Esophagus squamous epithelium (tissue), 5 donors: ENCODE measurements around the gene CYP4F2. TPM values are rescaled to one million over a fixed set of nuclear protein-coding genes. Genes with fewer than 3 reads are reported as not detected.
"Not testable (repeated sequence)": the region's sequence is repeated elsewhere in the genome, so short reads cannot be mapped to it uniquely, and the experiment has no call there.

Experiments
- DNase-seq: peaks from one replicate; lab custom pipeline; 2025; lab: John Stamatoyannopoulos, UW
- H3K27ac ChIP-seq, 4 donors: fragments of 200-600 bp; sonication (generic); one replicate each; pipeline ENCODE4 v1.5.1; 2016 to 2019; ENCODE audit warnings: mild to moderate bottlenecking in 1 of 4
- H3K27me3 ChIP-seq, 4 donors: fragments of 200-600 bp; sonication (generic); 1 replicate in 3 of 4; 2 replicates in 1 of 4; pipeline versions ENCODE4 v1.5.1 to v1.6.0; 2017 to 2021; ENCODE audit warnings: antibody characterized with exemption in 1 of 4
- H3K36me3 ChIP-seq, 3 donors: fragments of 200-600 bp; sonication (generic); one replicate each; pipeline ENCODE4 v1.5.1; 2016 to 2019
- H3K4me1 ChIP-seq, 3 donors: fragments of 200-600 bp; sonication (generic); one replicate each; pipeline ENCODE4 v1.5.1; 2017 to 2019
- H3K4me3 ChIP-seq, 4 donors: fragments of 200-600 bp; sonication (generic); 1 replicate in 3 of 4; 2 replicates in 1 of 4; pipeline ENCODE4 v1.5.1; 2016 to 2019; ENCODE audit warnings: mild to moderate bottlenecking in 2 of 4, moderate library complexity in 1 of 4
- H3K9me3 ChIP-seq, 3 donors: fragments of 200-600 bp; sonication (generic); one replicate each; pipeline ENCODE4 v1.5.1; 2016 to 2019
- POLR2A ChIP-seq, 4 donors: fragments of 450-650 bp; IDR thresholded peaks; one replicate each; pipeline ENCODE4 v1.6.1; 2017; ENCODE audit warnings: antibody characterized with exemption in 4 of 4, mild to moderate bottlenecking in 4 of 4, moderate library complexity in 3 of 4
- WGBS, 2 donors: methylation state at CpG; one replicate each; pipeline ENCODE4 v1.1.5; 2018; 5-methylcytosine and 5-hydroxymethylcytosine counted together
- intact Hi-C: fragments of 100-400 bp; cut with DNase I; formaldehyde crosslinking; loops from one replicate; pipeline ENCODE4 v1.15.0; 2022
- total RNA-seq, 4 donors: library from RNA; depleted of rRNA; stranded (reverse); fragments of >200 nt; gene quantifications; one replicate each; pipeline ENCODE4 v1.1.0, GENCODE V29; 2016
- TF ChIP-seq, protein P1 (sequence below), 6 experiments: fragments of 450-650 bp in 4 of 6; fragments of 200-600 bp in 2 of 6; sonication (generic) in 2 of 6; IDR thresholded peaks; one replicate each; pipeline ENCODE4 v1.5.1; 2016 to 2019; ENCODE audit warnings: antibody characterized with exemption in 6 of 6, mild to moderate bottlenecking in 4 of 6, moderate library complexity in 4 of 6
- donor health status: DM: yes; HTN: yes; CAD: no.

CYP4F2 gene
- total RNA-seq, 4 donors from 2014 or later, result 0.19 TPM; not detected in 3

DNA sequence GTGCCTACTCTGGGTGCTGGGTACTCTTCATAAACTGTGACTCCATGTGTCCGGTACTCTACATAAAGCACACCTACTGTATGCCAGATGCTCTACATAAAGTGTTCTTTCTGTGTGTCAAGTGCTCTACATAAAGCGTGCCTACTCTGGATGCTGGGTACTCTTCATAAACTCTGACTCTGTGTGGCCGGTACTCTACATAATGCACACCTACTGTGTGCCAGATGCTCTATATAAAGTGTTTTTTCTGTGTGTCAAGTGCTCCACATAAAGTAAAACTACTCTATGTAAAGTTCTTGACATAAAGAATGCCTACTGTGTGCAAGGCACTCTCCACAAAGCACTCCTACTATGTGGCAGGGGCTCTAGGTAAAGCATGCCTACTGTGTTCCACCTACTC, 38.3 kb upstream of the CYP4F2 start:
- TF ChIP-seq, protein P1, sequence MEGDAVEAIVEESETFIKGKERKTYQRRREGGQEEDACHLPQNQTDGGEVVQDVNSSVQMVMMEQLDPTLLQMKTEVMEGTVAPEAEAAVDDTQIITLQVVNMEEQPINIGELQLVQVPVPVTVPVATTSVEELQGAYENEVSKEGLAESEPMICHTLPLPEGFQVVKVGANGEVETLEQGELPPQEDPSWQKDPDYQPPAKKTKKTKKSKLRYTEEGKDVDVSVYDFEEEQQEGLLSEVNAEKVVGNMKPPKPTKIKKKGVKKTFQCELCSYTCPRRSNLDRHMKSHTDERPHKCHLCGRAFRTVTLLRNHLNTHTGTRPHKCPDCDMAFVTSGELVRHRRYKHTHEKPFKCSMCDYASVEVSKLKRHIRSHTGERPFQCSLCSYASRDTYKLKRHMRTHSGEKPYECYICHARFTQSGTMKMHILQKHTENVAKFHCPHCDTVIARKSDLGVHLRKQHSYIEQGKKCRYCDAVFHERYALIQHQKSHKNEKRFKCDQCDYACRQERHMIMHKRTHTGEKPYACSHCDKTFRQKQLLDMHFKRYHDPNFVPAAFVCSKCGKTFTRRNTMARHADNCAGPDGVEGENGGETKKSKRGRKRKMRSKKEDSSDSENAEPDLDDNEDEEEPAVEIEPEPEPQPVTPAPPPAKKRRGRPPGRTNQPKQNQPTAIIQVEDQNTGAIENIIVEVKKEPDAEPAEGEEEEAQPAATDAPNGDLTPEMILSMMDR (IDR thresholded peaks at IDR 0.05), result no peak
- no peak for TF ChIP-seq POLR2A (IDR thresholded peaks at IDR 0.05)
- Histone ChIP-seq H3K4me3 (no peak overlapping the region), H3K27ac (no peak overlapping the region), H3K4me1 (peaks cover 5 to 22% (median 5%) of the 10 kb centered on the region in 3 donors), H3K36me3 (peaks cover 0 to 2% (median 0%) of the 10 kb centered on the region in 3 donors), H3K9me3 (no peaks in the 10 kb centered on the region), H3K27me3 (peaks cover 0 to 20% (median 0%) of the 10 kb centered on the region in 4 donors)
- WGBS, 2 donors, result 78 to 84% methylated on average over 3 of the region's 3 CpGs
- DNase-seq, result no peak
- intact Hi-C loops, result no loop called here

DNA sequence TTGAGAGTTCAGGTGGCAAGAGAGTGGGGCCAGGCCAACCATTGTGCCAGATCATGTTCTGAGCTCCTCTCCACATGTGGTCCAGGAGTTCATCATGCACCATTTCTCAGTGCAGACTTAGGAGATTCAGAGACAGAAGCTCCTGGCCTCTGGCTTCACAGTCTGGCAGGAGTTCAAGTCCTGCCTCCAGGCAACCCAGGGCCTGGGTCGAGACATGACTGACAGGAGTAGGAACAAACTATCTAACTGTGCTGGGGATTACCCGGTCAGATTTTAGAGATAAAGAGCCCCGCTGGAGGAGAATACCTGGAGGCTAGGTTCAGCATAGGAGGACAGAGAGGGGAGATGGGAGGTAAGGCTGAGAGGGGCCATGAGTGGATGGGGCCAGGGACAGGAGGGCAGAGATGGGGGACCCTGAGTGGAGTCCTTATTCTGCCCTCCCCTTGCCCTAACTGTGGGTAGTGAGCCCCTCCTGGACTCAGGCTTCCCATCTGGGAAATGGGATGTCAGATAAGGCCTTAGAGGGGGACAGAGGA, 37.4 kb upstream of the CYP4F2 start:
- Histone ChIP-seq H3K4me1 (peaks cover 5 to 22% (median 5%) of the 10 kb centered on the region in 3 donors), H3K27me3 (peaks cover 0 to 15% (median 0%) of the 10 kb centered on the region in 4 donors), H3K4me3 (no peak overlapping the region), H3K36me3 (peaks cover 0 to 11% (median 0%) of the 10 kb centered on the region in 3 donors), H3K27ac (peak overlapping the region; percentile 75 to 92 (median 82)), H3K9me3 (no peaks in the 10 kb centered on the region)
- intact Hi-C loops, result no loop called here
- 37 to 63% methylated on average over 2 to 3 of the region's 3 CpGs for WGBS, 2 donors
- no peak for DNase-seq
- no peak for TF ChIP-seq POLR2A (IDR thresholded peaks at IDR 0.05)
- TF ChIP-seq, protein P1 (IDR thresholded peaks at IDR 0.05), result no peak

DNA sequence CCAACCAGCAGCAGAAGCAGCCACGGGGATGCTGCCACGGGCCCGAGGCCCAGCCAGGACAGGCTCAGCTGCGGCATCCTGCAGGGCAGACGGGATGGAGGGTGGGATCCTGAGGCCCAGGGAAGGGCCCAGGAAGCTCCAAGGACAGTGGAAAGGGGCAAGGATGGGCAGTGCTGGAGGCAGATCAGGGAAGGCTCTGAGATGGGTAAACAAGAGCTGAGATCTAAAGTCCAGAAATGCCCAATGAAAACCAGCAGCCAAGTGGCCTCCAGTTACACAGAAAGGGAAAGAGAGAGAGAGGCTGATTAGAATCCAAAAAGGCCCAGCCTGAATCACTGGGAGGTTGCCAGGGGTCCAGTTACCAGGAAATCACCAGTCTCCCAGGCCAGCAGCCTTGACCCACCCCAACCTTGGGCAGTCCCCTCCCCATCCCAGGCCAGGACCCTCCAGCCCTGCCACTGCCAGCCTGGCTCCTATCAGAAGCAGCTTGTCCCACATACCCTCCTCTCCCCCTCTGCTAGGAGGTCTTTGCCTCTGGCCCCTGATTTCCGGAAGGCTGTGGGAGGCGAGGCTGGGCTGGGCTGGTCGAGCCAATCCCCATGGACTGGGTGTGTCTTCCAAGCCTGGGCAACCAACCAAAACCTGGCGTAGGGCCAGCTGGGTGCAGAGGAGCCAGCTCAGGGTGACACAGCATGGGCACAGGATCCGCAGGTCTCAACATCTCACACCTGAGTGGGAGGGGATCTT, 36.6 kb upstream of the CYP4F2 start, which contains the start of gene CYP4F11:
Gene CYP4F11 (minus strand): TSS at position 198 of the 747 bp plus-strand sequence. CDS start 121 bp downstream, at position 77.
- WGBS, 2 donors, result 33 to 37% methylated on average over 2 to 5 of the region's 10 CpGs
- peak within 1 kb of the TSS; percentile 75 to 92 (median 82) for H3K27ac ChIP-seq
- H3K9me3 ChIP-seq, result no peaks in the 10 kb centered on the region
- no peak for DNase-seq
- intact Hi-C loops, result no loop called here
- H3K27me3 ChIP-seq, result peaks cover 0 to 9% (median 0%) of the 10 kb centered on the region in 4 donors
- peak in 1 of 4 donors; percentile 63 for TF ChIP-seq POLR2A (IDR thresholded peaks at IDR 0.05)
- TF ChIP-seq, protein P1 (IDR thresholded peaks at IDR 0.05), result no peak
- peak within 1 kb of the TSS; percentile 36 to 61 (median 39) for H3K4me3 ChIP-seq
- peaks cover 5 to 22% (median 5%) of the 10 kb centered on the region in 3 donors for H3K4me1 ChIP-seq
- H3K36me3 ChIP-seq, result peaks cover 0 to 18% (median 0%) of the 10 kb centered on the region in 3 donors

DNA sequence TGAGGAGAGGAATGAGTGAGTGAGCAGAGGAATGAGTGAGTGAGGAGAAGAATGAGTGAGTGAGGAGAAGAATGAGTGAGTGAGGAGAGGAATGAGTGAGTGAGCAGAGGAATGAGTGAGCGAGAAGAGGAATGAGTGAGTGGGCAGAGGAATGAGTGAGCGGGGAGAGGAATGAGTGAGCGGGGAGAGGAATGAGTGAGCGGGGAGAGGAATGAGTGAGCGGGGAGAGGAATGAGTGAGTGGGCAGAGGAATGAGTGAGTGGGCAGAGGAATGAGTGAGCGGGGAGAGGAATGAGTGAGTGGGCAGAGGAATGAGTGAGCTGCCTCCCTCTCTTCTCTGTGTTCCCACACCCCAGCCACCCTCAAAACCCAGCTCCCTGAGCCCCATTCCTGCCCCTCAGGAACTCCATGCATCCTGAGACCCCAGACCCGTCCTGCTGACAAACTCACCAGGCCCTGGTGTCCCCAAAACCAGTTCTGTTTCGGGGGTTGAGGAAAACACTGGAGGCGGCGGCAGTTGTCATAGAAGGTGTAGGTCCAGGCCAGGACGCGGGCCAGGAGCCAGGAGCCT, 36.0 kb upstream of the CYP4F2 start:
- H3K27me3 ChIP-seq, H3K9me3 ChIP-seq, intact Hi-C loops, DNase-seq: not testable (repeated sequence)
- Histone ChIP-seq H3K4me1 (peaks cover 5 to 22% (median 5%) of the 10 kb centered on the region in 3 donors), H3K36me3 (peaks cover 0 to 24% (median 0%) of the 10 kb centered on the region in 3 donors), H3K27ac (peak overlapping the region; percentile 75 to 92 (median 82)), H3K4me3 (peak overlapping the region; percentile 36 to 61 (median 39))
- WGBS, 2 donors, result 37% methylated on average over 8 of the region's 12 CpGs

DNA sequence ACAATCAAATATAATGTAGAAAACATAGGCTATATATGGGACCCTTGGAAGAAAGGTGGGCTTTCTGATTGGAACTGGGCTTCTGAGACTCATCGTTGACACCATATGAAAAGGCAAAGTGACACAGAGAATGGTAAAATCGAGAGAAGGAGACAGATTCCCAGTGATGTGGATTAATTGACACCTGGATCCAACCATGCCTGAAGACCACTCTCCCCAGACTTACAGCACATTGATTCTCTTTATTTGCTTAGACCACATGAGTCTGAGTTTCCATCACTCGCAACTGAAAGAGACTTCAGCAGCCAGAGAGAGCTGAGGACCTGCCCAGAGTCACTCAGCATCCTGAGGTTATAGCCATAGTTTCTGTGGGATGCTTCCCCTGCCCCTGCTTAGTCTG, 30.4 kb upstream of the CYP4F2 start:
- 74 to 83% methylated on average over 3 of the region's 3 CpGs for WGBS, 2 donors
- no peak for TF ChIP-seq POLR2A (IDR thresholded peaks at IDR 0.05)
- TF ChIP-seq, protein P1 (IDR thresholded peaks at IDR 0.05), result no peak
- intact Hi-C loops, result no loop called here
- no peak for DNase-seq
- Histone ChIP-seq H3K4me1 (no peaks in the 10 kb centered on the region), H3K36me3 (peaks cover 0 to 75% (median 0%) of the 10 kb centered on the region in 3 donors), H3K27ac (no peak overlapping the region), H3K27me3 (no peaks in the 10 kb centered on the region), H3K4me3 (no peak overlapping the region), H3K9me3 (no peaks in the 10 kb centered on the region)
